GM11168 (cell line): ENCODE measurements around the gene PDGFRB.

Experiments
- in situ Hi-C: fragments of 300-500 bp; cut with MboI; formaldehyde crosslinking; loops from one replicate; pipeline ENCODE4 v1.12.0; 2022; ENCODE audit warnings: low sequenced_read_pairs; ENCODE audit not compliant: unreplicated experiment

The PDGFRB gene

DNA sequence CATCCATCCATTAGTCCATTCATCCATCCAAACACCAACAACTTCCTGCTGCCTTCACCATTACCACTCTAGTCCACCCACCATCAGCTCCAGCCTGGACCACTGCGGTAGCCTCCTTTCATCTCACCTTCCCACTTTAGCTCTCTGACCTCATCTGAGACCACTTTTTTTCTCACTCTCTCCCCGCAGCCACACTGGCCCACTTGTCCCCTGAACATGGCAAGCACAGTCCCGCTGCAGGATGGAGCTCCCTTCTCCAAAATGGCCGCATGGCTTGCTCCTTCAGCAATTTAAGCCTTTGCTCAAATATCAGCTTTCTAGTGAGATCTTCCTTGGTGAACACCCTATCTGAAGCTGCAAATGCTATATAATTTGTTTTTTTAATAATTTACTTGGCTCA lies 80.4 kb downstream of the PDGFRB start:
- in situ Hi-C loops: no loop called here

DNA sequence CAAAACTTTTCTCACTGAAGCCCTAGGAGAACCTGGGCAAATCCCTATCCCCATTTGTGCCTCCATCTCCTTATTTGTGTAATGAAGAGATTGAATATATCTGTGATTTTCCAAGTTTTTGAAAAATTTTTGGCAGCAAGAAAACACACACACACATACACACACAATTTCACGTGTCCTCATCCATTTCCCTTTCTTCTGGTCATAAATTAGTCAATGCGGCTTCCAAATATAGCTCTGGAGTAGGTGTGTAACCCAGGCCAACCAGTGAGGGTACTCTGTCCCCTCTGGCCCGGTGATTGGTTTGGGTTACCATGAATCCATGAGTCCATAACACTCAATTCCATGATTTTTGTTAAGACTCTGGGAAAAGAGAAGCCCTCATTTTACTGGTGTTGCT lies 82.0 kb downstream of the PDGFRB start:
- in situ Hi-C loops: no loop called here

DNA sequence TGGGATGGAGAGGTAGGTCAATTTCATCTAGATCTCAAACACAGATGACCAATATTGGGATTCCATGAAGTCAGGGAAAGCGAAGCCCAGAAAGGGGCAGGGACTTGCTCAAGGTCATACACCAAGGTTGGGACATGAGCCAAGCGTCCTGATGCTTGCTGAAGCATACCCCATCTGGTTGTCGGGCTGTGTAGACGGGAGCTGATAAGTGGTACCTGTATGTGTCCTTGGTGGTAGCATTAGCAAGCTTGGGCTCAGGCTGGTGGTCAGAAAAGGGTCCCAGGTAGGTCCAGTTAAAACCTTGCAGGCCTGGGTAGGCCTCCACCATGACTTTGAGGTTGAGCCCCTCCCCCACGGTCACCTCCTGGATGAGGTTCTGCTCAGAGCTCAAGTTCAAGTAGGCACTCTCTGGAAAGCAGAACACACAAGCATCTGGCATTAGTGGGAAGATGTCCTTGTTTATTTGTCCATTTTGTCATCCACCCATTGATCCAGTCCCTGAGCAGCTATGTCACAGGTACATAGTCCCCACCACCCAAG lies 82.5 kb downstream of the PDGFRB start:
- in situ Hi-C loops: no loop called here

DNA sequence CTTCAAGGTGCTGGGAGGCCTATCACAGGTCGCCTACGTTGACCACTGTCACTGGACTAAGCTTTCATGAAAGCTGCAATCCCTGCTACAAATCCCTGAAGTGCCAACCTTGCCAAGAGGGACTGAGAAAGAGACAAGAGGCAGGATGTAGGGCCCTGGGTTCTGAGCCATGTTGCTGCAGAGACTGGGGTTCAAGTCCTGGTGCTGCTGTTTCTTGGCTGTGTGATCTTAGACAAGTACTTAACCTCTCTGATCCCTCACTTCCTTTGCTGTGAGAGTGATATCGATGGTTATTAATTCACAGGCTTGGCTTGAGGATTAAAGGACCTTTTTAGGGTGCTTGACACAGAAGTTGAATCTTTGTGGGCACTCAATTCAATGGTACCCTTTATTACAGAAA lies 84.8 kb downstream of the PDGFRB start:
- in situ Hi-C loops: no loop called here

DNA sequence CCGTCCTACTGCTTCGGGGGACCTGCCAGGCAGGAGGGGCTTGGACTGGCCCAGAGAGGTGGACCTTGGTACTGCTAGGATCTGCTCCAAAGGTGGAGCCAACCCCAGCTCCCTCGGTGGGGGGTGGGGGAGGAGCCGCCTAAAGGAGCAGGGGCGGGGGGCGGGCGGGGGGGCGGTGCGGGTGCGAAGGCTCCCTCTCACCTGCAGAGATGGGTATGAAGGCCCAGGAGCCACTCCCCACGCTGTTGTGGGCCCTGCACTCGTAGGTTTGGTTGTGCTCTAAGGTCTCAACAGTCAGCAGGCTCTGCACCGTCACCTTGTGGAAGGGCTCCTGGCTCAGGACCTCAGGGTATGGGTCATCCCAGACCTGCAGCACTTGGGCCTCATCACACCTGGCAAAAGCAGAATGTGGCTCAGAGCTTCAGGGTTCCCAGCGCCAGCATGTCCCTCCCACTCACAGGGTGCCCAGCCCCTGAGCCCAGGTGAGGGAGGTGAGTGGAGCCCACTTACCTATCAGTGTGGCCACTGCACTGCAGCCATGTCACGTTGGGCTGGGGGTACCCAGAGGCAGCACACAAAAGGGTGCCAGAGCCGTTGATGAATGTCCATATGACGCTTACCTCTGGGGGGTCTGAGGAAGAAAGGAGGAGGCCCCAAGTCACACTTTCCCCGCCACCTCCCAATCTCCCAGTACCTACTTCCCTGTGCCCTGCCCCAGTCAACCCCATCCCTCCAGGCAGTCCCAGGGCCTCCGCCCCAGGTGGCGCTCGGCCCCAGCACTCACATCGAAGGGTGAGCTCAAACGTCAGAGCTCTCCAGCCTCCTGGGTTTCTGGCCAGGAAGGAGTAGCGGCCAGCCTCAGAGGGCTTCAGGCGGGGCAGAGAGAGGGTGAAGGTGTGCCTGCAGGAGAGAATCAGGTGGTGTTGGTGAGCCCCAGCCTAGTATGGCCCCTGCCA lies 85.7 kb downstream of the PDGFRB start:
- in situ Hi-C loops: no loop called here

DNA sequence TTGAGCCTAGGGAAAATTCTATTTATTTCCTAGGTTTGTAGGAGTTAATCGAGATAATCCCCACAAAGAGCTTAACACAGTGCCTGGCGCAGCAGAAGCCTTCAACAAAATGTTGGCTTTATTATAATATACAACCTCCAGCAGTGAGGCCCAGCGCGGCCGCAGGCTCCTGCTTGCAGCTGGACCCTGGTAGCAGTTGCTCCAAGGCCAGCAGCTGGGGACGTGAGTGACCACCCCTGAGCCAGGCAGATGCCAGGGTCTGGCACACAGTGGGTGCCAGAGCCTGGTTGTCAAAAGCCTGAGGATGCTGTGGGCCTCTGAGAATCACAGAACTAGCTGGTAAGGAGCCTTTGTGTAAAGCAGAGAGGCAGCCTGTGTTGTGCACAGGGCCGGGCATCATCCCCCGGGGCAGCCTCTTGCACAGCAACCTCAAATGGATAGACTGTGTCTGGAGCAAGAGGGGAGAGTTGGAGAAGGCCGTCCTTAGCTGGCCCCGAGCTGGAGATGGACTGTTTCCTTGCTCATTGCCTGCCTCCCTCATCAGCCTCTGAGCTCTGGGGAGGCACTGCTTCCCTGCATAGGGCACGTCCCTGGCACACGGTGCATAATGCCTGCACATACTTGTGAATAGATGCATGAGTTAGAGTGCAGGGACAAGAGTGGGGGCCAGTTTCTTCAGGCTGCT lies 86.5 kb downstream of the PDGFRB start:
- in situ Hi-C loops: no loop called here

DNA sequence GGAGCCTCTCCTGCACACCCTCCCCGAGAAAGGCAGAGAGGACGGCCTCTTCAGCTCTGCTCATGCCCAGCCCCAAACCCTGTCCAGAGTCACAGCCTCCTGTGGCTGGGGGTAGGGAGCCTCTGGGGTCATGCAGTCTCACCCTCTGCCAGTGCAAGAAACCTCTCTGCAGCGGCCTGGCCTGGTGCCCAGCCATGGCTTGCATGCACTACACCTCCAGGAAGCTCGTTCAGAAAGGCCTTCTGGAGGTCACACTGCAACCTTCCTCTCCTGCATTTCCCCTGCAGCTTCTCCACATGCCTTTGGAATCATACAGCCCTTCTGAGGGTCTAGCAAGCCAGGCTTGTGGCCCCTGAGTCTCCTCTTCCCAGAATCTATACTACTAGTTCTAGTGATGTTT lies 87.2 kb downstream of the PDGFRB start:
- in situ Hi-C loops: no loop called here

DNA sequence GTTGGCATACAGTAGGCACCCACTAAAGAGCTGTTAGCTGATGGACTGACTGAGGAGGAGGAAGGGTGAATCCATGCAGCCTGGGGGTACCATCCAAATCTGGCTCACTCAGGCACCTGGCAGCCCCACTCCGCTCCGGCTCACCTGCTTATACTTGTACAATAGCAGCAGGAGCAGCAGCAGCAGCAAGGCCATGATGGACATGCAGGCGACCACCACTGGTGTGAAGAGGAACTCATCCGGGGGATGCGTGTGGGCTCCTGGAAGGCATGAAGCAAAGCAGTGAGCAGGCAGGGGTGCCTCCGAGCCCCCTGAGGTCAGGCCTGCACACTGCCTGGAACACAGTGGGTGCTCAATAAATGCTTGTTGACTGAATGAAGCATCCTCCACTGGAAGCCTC lies 87.6 kb downstream of the PDGFRB start:
- in situ Hi-C loops: no loop called here

DNA sequence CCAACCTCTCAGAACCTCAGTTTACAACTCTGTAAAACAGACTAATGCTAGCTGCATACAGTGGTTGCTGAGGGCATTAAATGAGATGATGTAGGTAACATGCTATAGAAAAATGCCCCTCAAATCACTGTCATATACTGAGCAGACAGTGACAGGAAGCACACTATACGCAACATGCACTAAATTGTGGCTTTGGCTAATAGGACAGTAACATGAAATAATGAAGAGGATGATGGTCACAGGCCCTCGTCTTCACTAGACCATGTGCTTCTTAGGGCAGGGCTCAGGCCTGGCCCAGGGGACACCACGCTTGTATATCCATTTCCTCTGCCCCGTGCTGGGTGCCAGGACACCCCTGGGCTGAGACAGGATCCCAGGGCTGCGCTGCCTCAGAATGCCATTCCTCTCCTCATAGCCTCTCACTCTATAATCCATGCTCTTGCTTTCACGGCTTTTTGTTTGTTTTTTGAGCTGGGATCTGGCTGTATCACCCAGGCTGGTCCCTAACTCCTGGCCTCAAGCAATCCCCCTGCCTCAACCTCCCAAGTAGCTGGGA lies 88.2 kb downstream of the PDGFRB start:
- in situ Hi-C loops: no loop called here

DNA sequence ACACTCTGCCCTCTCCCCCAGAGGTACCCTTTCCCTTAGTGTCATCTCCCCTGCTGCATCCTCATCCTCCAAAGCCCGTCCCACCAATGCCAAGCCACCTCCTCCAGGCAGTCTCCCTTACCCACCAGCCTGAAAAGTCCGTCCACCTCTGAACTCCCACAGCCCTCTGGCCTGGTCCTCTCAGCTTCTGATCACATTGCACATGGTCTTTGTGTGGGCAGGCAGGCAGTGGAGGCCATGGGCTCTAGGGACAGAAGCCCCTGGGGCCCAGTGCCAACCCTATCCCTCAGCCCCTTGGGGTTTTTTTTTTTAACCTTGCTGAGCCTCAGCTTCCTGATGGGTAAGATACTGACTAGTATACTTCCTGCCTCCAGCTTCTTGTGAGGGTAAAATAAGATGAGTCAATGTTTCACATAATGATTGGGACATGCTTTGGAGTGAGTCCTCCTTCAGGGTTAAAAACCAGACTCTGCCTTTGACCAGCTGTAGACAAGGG lies 88.7 kb downstream of the PDGFRB start:
- in situ Hi-C loops: no loop called here

DNA sequence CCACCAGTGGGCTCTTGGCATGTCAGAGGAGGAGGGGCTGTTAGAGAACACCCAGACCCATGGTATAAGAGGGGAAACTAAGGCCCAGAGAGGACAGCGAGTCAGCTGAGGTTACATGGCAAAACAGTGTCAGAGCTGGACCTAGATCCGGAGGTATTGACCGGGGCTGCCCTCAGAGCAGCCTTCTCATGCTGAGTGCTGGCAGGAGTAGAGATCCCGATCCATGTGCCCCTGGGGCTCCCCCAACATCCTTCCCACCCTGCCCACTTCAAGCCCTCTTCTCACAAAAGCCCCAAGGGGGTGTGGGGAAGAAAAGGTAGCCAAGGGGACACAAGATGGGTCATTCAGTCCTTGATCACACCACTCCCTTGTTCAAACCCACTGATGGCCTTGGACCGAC lies 89.2 kb downstream of the PDGFRB start:
- in situ Hi-C loops: no loop called here

DNA sequence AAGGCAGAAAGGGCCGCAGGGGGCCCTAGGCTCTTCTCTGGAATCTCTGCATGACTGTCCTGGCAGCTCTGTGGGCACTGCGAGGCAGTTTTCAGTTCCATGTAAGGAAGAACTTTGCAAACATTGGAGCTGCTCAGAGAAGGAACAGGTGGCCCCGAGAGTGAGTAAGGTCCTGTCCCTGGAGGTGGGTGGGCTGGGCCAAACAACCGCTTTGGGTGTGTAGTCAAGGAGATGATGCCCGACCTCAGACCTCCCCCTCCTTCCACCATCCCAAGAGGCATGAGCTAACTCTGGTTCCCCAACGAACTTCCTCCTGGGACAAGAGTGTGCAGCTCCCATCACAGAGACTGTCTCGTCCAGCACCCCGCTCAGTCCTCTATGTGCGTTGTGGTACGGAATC lies 89.8 kb downstream of the PDGFRB start:
- in situ Hi-C loops: no loop called here

DNA sequence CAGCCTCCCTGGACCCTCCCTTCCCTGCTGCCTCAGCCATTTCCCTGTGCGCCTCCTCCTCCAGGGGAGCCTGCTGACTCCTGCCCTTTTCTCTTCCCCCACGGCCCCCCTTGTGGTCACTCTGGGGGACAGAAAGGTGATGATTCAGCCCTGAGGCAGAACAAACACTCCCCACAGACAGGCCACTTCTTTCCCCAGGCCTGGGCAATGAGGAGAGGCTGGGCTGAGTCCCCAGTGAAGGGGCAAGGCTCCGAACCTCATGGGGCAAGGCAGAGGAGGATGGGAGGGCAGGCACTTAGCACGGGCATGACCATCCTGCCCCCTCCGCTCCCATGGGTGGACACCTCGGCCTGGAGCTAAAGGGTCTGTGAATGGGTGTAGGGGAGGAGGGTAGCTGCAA lies 90.3 kb downstream of the PDGFRB start:
- in situ Hi-C loops: no loop called here

DNA sequence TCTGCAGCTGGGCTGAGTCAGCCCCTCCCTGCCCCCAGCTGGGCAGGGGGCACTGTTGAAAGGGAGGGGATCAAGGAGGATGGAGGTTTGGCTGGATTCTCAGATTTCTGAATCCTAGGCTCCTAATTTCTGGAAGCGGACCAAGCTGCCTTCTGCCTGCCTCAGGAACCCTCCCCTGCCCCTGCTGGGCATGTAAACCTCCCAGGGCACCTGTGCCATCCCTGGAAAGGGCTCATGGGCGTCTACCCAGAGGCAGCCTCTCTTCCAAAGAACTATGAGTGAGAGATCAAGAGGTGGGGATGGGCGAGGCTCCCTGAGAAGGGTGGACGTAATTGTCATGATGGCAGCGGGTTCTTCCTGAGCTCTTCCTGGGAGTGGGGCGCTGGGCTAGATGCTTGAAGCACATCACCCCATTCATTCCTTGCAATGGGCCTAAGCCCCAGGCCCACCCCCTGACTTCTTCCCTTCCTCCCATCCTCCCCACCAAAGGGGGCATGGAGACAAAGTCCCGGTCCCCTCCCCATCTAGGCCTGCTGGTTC lies 90.9 kb downstream of the PDGFRB start:
- in situ Hi-C loops: no loop called here
